Fibroblast of pulmonary artery (primary cell): ENCODE data around the gene DCLK3.
A peak's percentile ranks its signal among the peaks of the same experiment; 100 is the strongest.

Experiments used
- DNase-seq: peaks from one replicate; pipeline ENCODE4 v3.0.0-alpha.2; 2010; ENCODE audit warnings: low read depth
- H3K4me3 ChIP-seq: replicated peaks from 2 replicates; pipeline ENCODE4 v1.5.1; 2011; ENCODE audit warnings: low read depth, mild to moderate bottlenecking, control low read depth, low read length, moderate library complexity
- TF ChIP-seq, protein P1 (sequence below): IDR thresholded peaks from 2 replicates; pipeline ENCODE4 v1.5.1; 2011; ENCODE audit warnings: mild to moderate bottlenecking, control low read depth, low read length, inconsistent platforms; ENCODE audit errors: missing control alignments

The DCLK3 gene

DNA sequence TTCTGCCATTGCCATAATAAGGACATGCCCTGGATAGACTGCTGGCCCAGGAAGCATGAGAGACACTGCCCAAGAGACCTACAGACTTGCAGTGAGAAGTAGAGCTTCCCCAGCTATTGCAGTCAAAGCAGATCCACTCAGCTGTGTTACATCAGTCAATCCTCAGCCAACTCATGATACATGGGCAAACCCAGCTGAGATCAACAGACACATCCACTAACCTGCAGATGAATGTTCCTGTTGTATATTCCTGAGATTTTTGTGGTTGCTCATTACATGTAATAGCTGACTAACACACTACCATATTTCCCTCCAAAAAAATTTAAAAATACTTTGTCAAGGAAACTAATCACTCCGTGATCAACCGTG is 68.6 kb downstream of the DCLK3 start:
- no peak overlapping the region for H3K4me3 ChIP-seq
- peak; percentile 22 for DNase-seq
- TF ChIP-seq, protein P1, sequence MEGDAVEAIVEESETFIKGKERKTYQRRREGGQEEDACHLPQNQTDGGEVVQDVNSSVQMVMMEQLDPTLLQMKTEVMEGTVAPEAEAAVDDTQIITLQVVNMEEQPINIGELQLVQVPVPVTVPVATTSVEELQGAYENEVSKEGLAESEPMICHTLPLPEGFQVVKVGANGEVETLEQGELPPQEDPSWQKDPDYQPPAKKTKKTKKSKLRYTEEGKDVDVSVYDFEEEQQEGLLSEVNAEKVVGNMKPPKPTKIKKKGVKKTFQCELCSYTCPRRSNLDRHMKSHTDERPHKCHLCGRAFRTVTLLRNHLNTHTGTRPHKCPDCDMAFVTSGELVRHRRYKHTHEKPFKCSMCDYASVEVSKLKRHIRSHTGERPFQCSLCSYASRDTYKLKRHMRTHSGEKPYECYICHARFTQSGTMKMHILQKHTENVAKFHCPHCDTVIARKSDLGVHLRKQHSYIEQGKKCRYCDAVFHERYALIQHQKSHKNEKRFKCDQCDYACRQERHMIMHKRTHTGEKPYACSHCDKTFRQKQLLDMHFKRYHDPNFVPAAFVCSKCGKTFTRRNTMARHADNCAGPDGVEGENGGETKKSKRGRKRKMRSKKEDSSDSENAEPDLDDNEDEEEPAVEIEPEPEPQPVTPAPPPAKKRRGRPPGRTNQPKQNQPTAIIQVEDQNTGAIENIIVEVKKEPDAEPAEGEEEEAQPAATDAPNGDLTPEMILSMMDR, result no peak

DNA sequence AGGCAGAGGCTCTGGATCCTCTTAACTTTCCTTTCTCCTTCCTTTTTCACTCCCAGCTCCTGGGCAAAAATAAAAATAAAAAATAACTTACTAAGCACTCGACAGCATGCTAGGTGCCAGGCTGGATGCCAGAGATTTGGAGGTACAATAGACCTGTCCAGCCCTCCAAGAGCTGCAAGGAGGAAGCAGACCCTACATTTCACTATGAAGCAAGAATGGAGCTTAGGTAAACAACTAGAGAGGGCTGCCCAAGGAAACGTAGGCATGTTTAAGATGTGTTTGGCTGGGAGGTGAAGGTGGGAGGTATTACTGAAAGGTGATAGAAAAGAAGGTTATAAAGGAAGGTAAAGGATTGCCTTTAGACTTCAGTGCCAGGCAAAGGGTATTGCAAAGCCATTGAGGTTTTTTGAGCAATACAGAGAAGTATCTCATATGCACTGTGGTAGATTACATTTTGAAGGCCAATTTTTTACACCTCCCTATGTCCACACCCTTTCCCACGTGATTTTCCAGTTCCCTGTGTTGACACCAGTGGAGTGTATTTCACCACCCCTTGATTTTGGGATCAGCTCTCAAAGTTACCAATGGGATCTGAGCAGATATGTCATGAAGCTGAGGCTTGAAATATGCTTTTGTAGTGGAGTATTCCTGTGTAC is 69.1 kb downstream of the DCLK3 start:
- no peak for DNase-seq
- TF ChIP-seq, protein P1, result no peak
- H3K4me3 ChIP-seq, result no peak overlapping the region

DNA sequence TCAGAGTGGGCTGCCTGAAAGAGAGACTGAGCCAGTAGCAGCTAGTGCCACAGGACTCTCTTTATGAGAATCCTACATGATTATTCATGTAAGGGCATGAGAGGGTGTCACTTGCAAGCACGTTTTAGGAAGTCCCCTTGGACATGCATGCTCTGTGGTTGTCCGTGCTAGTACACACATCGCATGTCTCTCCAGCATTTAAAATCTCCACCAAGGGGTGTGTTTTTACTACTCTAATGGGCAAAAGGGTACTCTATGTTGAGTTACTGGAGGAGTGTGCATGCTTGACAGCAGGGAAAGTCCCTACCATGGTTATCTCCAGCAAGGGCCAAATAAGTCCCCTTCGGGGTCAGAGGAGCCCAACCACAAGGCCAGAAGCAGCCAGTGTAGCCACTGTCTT is 70.7 kb downstream of the DCLK3 start:
- no peak for DNase-seq
- no peak overlapping the region for H3K4me3 ChIP-seq
- TF ChIP-seq, protein P1, result no peak

DNA sequence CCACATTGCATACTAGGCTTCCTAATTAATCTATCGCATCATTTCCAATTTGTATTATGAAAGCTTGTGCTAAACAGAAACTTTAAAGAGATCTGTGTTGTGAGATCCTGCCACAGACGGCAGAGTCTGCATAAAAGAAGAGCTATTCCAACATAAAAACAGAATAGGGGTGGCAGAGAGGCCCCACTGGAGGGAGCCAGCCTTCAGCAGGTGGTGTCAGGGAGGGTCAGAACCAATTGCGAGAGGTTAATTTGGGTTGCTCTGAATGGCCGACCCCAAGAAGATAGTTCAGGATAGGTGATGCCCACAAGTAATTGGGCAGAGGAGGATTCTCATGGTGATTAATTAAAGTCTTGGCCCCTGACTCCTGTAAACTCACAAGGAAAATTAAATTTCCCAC is 74.8 kb downstream of the DCLK3 start:
- TF ChIP-seq, protein P1, result no peak
- H3K4me3 ChIP-seq, result no peak overlapping the region
- DNase-seq, result no peak

DNA sequence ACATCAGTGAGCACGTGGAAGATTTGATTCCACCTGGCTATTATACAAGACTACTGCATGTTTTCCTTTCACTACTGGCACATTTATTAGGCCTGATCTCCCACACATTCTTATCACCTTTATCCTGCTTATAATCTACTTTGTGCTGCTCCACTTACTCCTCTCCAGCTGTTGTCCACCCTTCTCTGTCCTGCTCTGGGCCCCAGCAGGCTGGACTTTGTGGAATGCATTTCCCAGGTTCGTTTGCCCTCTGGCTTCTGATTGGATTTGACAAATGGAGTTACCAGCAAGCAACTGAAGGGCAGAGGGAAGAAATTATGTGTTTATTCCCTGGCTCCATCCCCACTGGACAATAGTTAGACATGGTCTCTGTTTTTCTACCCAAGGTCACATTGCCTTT is 75.5 kb downstream of the DCLK3 start:
- DNase-seq, result no peak
- H3K4me3 ChIP-seq, result no peak overlapping the region
- TF ChIP-seq, protein P1, result no peak

DNA sequence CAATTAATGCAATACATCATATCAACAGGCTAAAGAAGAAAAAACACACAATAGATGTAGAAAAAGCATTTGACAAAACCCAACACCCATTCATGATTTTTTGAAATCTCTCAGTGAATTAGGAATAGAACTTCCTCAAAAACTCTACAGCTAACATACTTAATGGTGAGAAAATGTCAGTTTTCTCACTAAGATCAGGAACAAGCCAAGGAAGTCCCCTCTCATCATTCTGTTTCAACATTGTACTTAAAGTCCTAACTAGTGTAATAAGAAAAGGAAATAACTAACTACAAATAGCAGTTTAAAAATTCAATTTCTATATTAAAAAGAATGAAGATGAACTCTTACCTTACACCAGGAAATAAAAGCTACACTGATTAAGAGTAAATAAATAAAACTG is 77.8 kb downstream of the DCLK3 start:
- no peak for DNase-seq
- TF ChIP-seq, protein P1, result no peak
- no peak overlapping the region for H3K4me3 ChIP-seq

DNA sequence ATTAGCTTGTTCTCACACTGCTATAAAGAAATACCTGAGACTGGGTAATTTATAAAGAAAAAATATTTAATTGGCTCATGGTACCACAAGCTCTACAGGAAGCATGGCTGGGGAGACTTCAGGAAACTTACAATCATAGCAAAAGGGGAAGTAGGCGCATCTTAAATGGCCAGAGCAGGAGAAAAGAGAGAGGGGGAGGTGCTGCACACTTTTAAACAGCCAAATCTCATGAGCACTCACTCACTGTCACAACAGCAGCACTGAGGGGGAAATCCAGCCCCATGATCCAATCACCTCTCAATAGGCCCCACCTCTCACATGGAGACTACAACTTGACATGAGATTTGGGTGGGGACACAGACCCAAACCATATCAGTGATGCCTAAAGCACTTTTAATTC is 82.5 kb downstream of the DCLK3 start:
- H3K4me3 ChIP-seq, result no peak overlapping the region
- DNase-seq, result no peak
- TF ChIP-seq, protein P1, result no peak
